ENCODE data around the gene CHP1.

DNA sequence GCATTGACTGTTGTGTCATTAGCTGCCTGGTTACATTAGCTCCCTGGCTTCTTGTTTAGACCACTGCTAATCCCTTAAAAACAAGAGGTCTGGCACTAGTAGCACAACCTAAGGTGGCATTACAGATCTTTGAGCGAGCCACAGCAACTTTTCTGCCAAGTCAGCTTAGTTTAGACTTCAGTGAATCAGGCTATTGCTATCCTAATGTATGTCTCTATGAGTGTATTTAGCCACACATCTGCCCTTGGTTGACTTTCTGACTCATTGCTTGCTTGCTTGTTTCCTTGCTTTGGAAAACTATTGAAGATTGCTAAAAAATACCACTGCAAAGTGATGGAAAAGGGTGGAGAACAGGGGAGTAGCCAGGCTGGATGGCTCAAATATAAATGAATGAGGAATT lies 50.2 kb downstream of the CHP1 start:
- TF ChIP-seq, protein P1, sequence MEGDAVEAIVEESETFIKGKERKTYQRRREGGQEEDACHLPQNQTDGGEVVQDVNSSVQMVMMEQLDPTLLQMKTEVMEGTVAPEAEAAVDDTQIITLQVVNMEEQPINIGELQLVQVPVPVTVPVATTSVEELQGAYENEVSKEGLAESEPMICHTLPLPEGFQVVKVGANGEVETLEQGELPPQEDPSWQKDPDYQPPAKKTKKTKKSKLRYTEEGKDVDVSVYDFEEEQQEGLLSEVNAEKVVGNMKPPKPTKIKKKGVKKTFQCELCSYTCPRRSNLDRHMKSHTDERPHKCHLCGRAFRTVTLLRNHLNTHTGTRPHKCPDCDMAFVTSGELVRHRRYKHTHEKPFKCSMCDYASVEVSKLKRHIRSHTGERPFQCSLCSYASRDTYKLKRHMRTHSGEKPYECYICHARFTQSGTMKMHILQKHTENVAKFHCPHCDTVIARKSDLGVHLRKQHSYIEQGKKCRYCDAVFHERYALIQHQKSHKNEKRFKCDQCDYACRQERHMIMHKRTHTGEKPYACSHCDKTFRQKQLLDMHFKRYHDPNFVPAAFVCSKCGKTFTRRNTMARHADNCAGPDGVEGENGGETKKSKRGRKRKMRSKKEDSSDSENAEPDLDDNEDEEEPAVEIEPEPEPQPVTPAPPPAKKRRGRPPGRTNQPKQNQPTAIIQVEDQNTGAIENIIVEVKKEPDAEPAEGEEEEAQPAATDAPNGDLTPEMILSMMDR (conservative IDR thresholded peaks at IDR 0.05; ENCODE audit: low read depth, low read length), result no peak
- no peak for TF ChIP-seq EZH2phosphoT487 (IDR thresholded peaks at IDR 0.05; ENCODE audit: borderline replicate concordance, low read length)
